IMR-90 (cell line): Measurements from ENCODE around the gene HOXB6. TPM values are rescaled to one million over a fixed set of nuclear protein-coding genes. Genes with fewer than 3 reads are reported as not detected.

Experiments
- ATAC-seq: fragments of 200-7000 bp; cut with Tn5 transposase; 2 replicates; pipeline ENCODE4 v1.9.1; 2020; ENCODE audit warnings: low read depth, mild to moderate bottlenecking, moderate library complexity
- BruUV-seq: library from RNA; stranded (reverse); fragments of 400-500 nt; replicated peaks from 2 replicates; lab custom pipeline; 2021; lab: Mats Ljungman, UMichigan
- CTCF ChIA-PET: fragments of 300-600 bp; formaldehyde crosslinking; extraction: SDS; loops from one replicate; lab custom pipeline; 2021; ENCODE audit warnings: antibody characterized with exemption; lab: Yijun Ruan, JAX
- POLR2A ChIA-PET: fragments of 300-600 bp; sonication (Branson Sonifier 250); formaldehyde crosslinking; loops from one replicate; lab custom pipeline; 2022; ENCODE audit warnings: antibody characterized with exemption; ENCODE audit not compliant: unreplicated experiment; lab: Charles Lee
- DNase-seq: peaks from one replicate; pipeline ENCODE4 v3.0.0; 2013
- H2AFZ ChIP-seq: replicated peaks from 2 replicates; pipeline ENCODE3; 2013; ENCODE audit warnings: low read length, mild to moderate bottlenecking; ENCODE audit not compliant: poor library complexity
- H2AK5ac ChIP-seq: 2 replicates; pipeline ENCODE4 v1.6.1; 2013; ENCODE audit warnings: low read depth, low read length, inconsistent platforms
- H2AK9ac ChIP-seq: replicated peaks from 2 replicates; pipeline ENCODE3; 2013; ENCODE audit warnings: mild to moderate bottlenecking, low read depth, low read length, moderate library complexity; ENCODE audit not compliant: poor library complexity
- H2BK120ac ChIP-seq: 2 replicates; pipeline ENCODE4 v1.6.1; 2013; ENCODE audit warnings: low read depth, low read length, inconsistent platforms
- H2BK15ac ChIP-seq: 3 replicates; pipeline ENCODE4 v1.6.1; 2013; ENCODE audit warnings: low read depth, low read length, inconsistent platforms
- H2BK20ac ChIP-seq: 2 replicates; pipeline ENCODE4 v1.6.1; 2013; ENCODE audit warnings: low read depth, mild to moderate bottlenecking, inconsistent platforms, low read length, moderate library complexity
- H2BK5ac ChIP-seq: 2 replicates; pipeline ENCODE4 v1.6.1; 2013; ENCODE audit warnings: mild to moderate bottlenecking, low read depth, low read length, inconsistent platforms; ENCODE audit not compliant: poor library complexity, severe bottlenecking
- H3K14ac ChIP-seq: replicated peaks from 2 replicates; pipeline ENCODE4 v1.6.1; 2013; ENCODE audit warnings: low read depth, low read length, inconsistent platforms
- H3K18ac ChIP-seq: 2 replicates; pipeline ENCODE4 v1.6.1; 2013; ENCODE audit warnings: low read depth, low read length, control low read depth
- H3K23ac ChIP-seq: 2 replicates; pipeline ENCODE4 v1.6.1; 2013; ENCODE audit warnings: low read depth, low read length, inconsistent platforms
- H3K27ac ChIP-seq: 2 replicates; pipeline ENCODE4 v1.5.1; 2013; ENCODE audit warnings: mild to moderate bottlenecking, control low read depth, low read length; ENCODE audit not compliant: insufficient read depth
- H3K27me3 ChIP-seq: 2 replicates; pipeline ENCODE4 v1.6.1; 2013; ENCODE audit warnings: low read length; ENCODE audit not compliant: control insufficient read depth, insufficient read depth
- H3K36me3 ChIP-seq: 2 replicates; pipeline ENCODE4 v1.6.1; 2013; ENCODE audit warnings: low read length, mixed read lengths; ENCODE audit not compliant: control insufficient read depth, insufficient read depth
- H3K4ac ChIP-seq: 2 replicates; pipeline ENCODE4 v1.6.1; 2013; ENCODE audit warnings: low read depth, low read length, inconsistent platforms
- H3K4me1 ChIP-seq: 2 replicates; pipeline ENCODE4 v1.6.1; 2013; ENCODE audit warnings: low read length, mixed read lengths; ENCODE audit not compliant: control insufficient read depth, insufficient read depth
- H3K4me2 ChIP-seq: 2 replicates; pipeline ENCODE4 v1.6.1; 2013; ENCODE audit warnings: low read depth, mild to moderate bottlenecking, control low read depth, low read length, moderate library complexity
- H3K4me3 ChIP-seq: 2 replicates; pipeline ENCODE4 v1.5.1; 2013; ENCODE audit warnings: low read depth, mild to moderate bottlenecking, control low read depth, low read length, moderate library complexity; ENCODE audit not compliant: insufficient read depth
- H3K56ac ChIP-seq: 2 replicates; pipeline ENCODE4 v1.6.1; 2013; ENCODE audit warnings: low read length, inconsistent platforms; ENCODE audit not compliant: insufficient read depth; ENCODE audit errors: extremely low read depth
- H3K79me1 ChIP-seq, 2 experiments: 2 replicates each; pipeline ENCODE4 v1.6.1; 2013; ENCODE audit warnings: low read length in 2 of 2, inconsistent platforms in 1 of 2, low read depth in 1 of 2
- H3K9ac ChIP-seq: 2 replicates; pipeline ENCODE4 v1.6.1; 2013; ENCODE audit warnings: low read depth, low read length, control low read depth
- H3K9me1 ChIP-seq: 2 replicates; pipeline ENCODE4 v1.6.1; 2013; ENCODE audit warnings: low read length, inconsistent platforms; ENCODE audit not compliant: insufficient read depth
- H3K9me3 ChIP-seq: 2 replicates; pipeline ENCODE4 v1.6.1; 2013; ENCODE audit warnings: low read length; ENCODE audit not compliant: control insufficient read depth, insufficient read depth
- H4K20me1 ChIP-seq: 2 replicates; pipeline ENCODE4 v1.6.1; 2013; ENCODE audit warnings: low read length, inconsistent platforms; ENCODE audit not compliant: insufficient read depth
- H4K5ac ChIP-seq: 2 replicates; pipeline ENCODE4 v1.6.1; 2013; ENCODE audit warnings: mild to moderate bottlenecking, low read depth, low read length, control low read depth
- H4K8ac ChIP-seq, 2 experiments: 2 replicates each; pipeline ENCODE4 v1.6.1; 2013; ENCODE audit warnings: low read depth in 2 of 2, low read length in 2 of 2, control low read depth in 1 of 2, inconsistent platforms in 1 of 2
- H4K91ac ChIP-seq: 2 replicates; pipeline ENCODE4 v1.6.1; 2013; ENCODE audit warnings: low read depth, low read length, inconsistent platforms; ENCODE audit not compliant: insufficient read depth
- BHLHE40 ChIP-seq: fragments of 150-350 bp; IDR thresholded peaks from 2 replicates; pipeline ENCODE4 v1.6.1; 2016; ENCODE audit warnings: mild to moderate bottlenecking, low read depth, low read length
- CTCF ChIP-seq: conservative IDR thresholded peaks from 2 replicates; pipeline ENCODE4 v1.5.1; 2012; ENCODE audit warnings: mild to moderate bottlenecking, low read depth, low read length, improper control_type of control experiment
- FOS ChIP-seq: fragments of 150-350 bp; IDR thresholded peaks from 2 replicates; pipeline ENCODE4 v1.6.1; 2016; ENCODE audit warnings: low read depth, low read length
- RCOR1 ChIP-seq: IDR thresholded peaks from 2 replicates; pipeline ENCODE4 v1.6.1; 2012; ENCODE audit warnings: mild to moderate bottlenecking, low read length, improper control_type of control experiment; ENCODE audit not compliant: insufficient replicate concordance
- WGBS, 2 experiments: methylation state at CpG; one replicate each; pipeline versions ENCODE4 v1.1.5 to v1.1.7; 2013; ENCODE audit warnings: missing lambda C conversion rate in 2 of 2; ENCODE audit not compliant: insufficient read length in 1 of 2; ENCODE audit errors: extremely low coverage in 2 of 2; 5-methylcytosine and 5-hydroxymethylcytosine counted together
- dilution Hi-C: fragments of 300-500 bp; cut with HindIII; formaldehyde crosslinking; loops from one replicate; pipeline ENCODE4 v1.14.3; 2018; ENCODE audit warnings: low sequenced_read_pairs; ENCODE audit not compliant: unreplicated experiment
- in situ Hi-C: fragments of 300-500 bp; cut with MboI; formaldehyde crosslinking; loops from 3 replicates; pipeline ENCODE4 v1.14.3; 2019; ENCODE audit warnings: low sequenced_read_pairs, inconsistent platforms, mixed read lengths
- intact Hi-C: fragments of 100-400 bp; cut with micrococcal nuclease; formaldehyde crosslinking; loops from 2 replicates; pipeline ENCODE4 v1.10.0; 2022
- polyA plus RNA-seq, 3 experiments: library from polyadenylated mRNA; depleted of rRNA; stranded (reverse); fragments of >200 nt; gene quantifications; 2 replicates each; pipeline ENCODE4 v1.2.3, GENCODE V29; 2012; ENCODE audit warnings: low replicate concordance in 1 of 3
- total RNA-seq: library from RNA; depleted of rRNA; stranded (reverse); fragments of >200 nt; gene quantifications from 2 replicates; pipeline ENCODE4 v1.2.3, GENCODE V29; 2012

Gene HOXB6
- total and polyA plus RNA-seq, 2 of the 4 experiments (the other 2 are of a cell fraction) = 11.1 to 42.2 TPM

GRCh38 chr17:48612854-48613691 lies 8.3 kb upstream of the HOXB6 start:
- Histone ChIP-seq H2BK15ac (peak overlapping the region; percentile 5; the same call in 1 of the 3 replicates), H2AK9ac (peak overlapping the region; percentile 8), H3K23ac (peak overlapping the region; percentile 98), H3K79me1 (peaks cover 9 to 34% of the 10 kb centered on the region in 2 experiments; a peak in 3 of 4 replicates), H3K27ac (peak overlapping the region; percentile 94), H3K9ac (peak overlapping the region; percentile 96), H3K4me3 (peak overlapping the region; percentile 63), H3K27me3 (peaks cover 29% of the 10 kb centered on the region), H2BK120ac (peak overlapping the region; percentile 70; the same call in 1 of the 2 replicates), H3K56ac (peak overlapping the region; percentile 50), H3K9me1 (0 out of 2 replicates have a peak, but pooled peaks cover 3% of the 10 kb centered on the region), H3K14ac (peak overlapping the region; percentile 97), H4K20me1 (peaks cover under 1% of the 10 kb centered on the region; the same call in 1 of the 2 replicates), H3K9me3 (no peaks in the 10 kb centered on the region), H2AFZ (peak overlapping the region; percentile 84), H3K36me3 (no peaks in the 10 kb centered on the region), H4K91ac (peak overlapping the region; percentile 69), H2BK5ac (peak overlapping the region; percentile 79), H4K5ac (peak overlapping the region; percentile 77), H3K4ac (peak overlapping the region; percentile 86), H3K4me1 (peaks cover 14% of the 10 kb centered on the region), H3K18ac (peak overlapping the region; percentile 86), H2AK5ac (no peak overlapping the region), H3K4me2 (peak overlapping the region; percentile 91), H4K8ac (peak overlapping the region; percentile 35 to 93; a peak in 3 of 4 replicates), H2BK20ac (peak overlapping the region; percentile 61; the same call in 1 of the 2 replicates)
- peak; percentile 61 for DNase-seq
- in situ Hi-C loops (no loop called here), dilution Hi-C loops (no loop called here), intact Hi-C loops (no loop called here)
- BruUV-seq = no TSS peak
- TF ChIP-seq FOS = no peak
- no peak for TF ChIP-seq BHLHE40
- TF ChIP-seq CTCF = peak; percentile 33
- no peak for TF ChIP-seq RCOR1
- 0% methylated on average over 26 of the region's 67 CpGs; no CpG with 5 or more reads in 1 of the 2 experiments for WGBS, 2 experiments
- ATAC-seq = peak; percentile 58
- ChIA-PET CTCF (interaction anchor here (0.6 to 1.4 kb wide), 13 partner anchors 9 to 663 kb away, joined by 3 to 6 read pairs (median 3); no protein-coding TSS in a partner anchor), POLR2A (interaction anchor here (0.5 to 1.4 kb wide), 3 partner anchors 17 to 297 kb away, joined by 3 to 4 read pairs (median 4); no protein-coding TSS in a partner anchor)
